ENCODE data around the gene PTPN6.
"Not testable (repeated sequence)": the region's sequence is repeated elsewhere in the genome, so short reads cannot be mapped to it uniquely, and the experiment has no call there.

Gene PTPN6

DNA sequence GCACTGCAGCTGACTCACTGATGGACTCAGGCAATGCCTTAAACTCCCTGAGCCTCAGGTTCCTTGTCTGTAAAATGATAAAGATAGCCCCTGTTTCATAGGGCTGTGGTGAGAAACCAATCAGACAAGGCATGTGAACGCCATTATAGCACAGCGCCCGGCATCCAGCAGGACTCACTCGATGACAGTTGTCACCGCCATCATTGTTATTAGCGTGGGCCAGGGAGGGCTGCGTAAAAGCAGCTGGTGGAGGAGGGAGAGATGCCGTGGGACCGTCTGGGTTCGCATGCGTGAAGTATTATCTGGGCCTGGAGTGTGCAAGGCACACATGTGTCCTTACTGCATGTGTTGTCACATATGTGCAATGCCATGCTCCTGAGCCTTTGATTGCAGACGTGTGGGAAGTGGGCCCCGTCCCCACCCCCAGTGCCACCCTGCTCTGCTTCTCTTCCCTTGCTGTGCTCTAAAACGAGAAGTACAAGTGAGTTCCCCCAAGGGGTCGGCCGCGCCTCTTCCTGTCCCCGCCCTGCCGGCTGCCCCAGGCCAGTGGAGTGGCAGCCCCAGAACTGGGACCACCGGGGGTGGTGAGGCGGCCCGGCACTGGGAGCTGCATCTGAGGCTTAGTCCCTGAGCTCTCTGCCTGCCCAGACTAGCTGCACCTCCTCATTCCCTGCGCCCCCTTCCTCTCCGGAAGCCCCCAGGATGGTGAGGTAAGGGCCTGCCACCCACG is at the start of gene PTPN6:
PTPN6 (plus strand) TSS at position 546 of the 730 bp plus-strand sequence; CDS start at position 703, 157 bp downstream.
- no peak within 1 kb of the TSS for H3K4me3 ChIP-seq (ENCODE audit: low read depth, low read length)
- TF ChIP-seq, protein P1, sequence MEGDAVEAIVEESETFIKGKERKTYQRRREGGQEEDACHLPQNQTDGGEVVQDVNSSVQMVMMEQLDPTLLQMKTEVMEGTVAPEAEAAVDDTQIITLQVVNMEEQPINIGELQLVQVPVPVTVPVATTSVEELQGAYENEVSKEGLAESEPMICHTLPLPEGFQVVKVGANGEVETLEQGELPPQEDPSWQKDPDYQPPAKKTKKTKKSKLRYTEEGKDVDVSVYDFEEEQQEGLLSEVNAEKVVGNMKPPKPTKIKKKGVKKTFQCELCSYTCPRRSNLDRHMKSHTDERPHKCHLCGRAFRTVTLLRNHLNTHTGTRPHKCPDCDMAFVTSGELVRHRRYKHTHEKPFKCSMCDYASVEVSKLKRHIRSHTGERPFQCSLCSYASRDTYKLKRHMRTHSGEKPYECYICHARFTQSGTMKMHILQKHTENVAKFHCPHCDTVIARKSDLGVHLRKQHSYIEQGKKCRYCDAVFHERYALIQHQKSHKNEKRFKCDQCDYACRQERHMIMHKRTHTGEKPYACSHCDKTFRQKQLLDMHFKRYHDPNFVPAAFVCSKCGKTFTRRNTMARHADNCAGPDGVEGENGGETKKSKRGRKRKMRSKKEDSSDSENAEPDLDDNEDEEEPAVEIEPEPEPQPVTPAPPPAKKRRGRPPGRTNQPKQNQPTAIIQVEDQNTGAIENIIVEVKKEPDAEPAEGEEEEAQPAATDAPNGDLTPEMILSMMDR (IDR thresholded peaks at IDR 0.05; ENCODE audit: control insufficient read depth, extremely low read depth, insufficient read depth) = no peak
- no peak for DNase-seq (ENCODE audit: low read depth)

DNA sequence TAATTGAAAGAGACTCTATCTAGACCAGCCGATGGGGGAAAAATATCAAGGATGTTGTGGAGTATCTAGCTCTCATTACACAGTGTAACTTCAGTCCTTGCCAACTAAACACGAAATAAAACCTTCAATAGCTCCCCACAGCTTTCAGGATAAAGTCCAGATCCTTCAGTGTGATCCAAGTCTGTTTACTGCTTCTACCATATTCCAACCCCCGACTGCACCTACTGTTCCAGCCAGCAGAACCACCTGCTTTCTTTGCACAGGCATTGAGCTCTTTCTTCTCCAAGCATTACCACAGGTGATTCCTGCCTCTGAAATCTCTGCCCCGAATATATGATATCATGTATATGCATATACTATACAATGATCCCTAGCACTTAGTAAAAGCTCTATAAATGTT is 48.7 kb upstream of the PTPN6 start:
- DNase-seq (ENCODE audit: low read depth) = no peak
- H3K4me3 ChIP-seq (ENCODE audit: low read depth, low read length) = no peak overlapping the region
- TF ChIP-seq, protein P1 (IDR thresholded peaks at IDR 0.05; ENCODE audit: control insufficient read depth, extremely low read depth, insufficient read depth) = no peak

DNA sequence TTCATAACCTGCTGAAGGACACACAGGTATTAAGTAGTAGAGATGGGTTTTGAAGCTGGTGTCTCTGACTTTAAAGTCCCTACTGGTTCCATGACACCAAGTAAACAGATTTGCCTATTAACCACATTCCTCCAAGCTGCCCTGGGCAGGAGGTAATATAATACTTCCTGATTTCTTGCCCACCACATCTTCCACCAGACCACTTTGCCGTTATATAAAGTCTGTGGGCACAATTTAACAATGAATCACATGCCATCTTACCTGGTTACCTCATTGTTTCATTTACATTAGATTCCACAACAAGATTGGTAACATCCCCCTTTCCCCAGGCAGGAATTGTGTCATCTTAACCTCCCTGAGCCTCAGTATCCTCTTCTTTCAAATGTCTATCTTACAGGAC is 47.4 kb upstream of the PTPN6 start:
- no peak for DNase-seq (ENCODE audit: low read depth)
- H3K4me3 ChIP-seq (ENCODE audit: low read depth, low read length) = no peak overlapping the region
- TF ChIP-seq, protein P1 (IDR thresholded peaks at IDR 0.05; ENCODE audit: control insufficient read depth, extremely low read depth, insufficient read depth) = no peak

DNA sequence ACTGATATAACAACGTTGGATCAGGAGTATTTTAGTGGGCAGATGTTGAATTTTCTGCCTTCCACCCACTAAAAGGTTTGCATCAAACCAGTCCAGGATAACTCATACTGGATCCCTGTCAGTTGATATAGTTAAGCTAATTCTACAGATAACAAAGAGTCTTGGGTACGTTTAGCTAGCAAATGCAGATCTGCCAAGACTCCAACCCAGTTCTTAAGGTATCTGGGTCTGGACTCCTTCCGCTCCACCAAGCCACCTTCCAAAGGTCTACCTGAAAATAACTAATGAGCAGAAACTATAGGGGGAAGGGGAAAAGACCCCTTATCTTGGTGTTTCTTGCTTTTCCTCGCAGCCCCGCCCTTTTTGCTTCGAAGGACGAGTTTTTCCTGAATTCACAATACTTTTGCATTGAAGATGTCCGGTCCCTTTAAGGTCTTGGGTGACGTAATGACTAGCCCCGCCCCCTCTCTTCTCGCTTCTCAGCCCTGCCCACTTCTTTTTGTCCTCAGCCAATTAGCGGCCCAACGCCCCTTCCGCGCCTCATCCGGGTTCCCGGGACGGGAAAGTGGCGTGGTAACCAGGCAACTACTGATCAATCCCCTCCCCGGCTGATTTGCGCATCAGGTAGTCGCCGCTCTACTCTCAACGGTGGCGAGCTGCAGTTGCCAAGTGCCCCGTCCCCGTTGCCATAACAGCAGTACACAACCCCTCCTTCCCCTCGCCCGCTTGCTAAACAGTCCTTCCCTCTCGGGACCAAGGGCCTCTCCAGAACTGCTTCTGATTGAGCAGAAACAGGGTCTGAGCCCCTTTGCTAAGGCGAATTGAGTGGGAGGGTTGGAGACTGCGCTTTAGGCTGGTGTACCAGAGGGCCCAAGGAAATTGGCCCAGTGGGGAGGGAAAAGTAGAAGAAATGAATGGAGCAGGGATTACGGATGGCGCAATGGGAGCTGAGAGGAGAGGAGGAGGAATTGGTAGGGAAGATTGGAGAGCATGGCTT is 46.6 kb upstream of the PTPN6 start, which contains the start of gene LRRC23:
LRRC23 (plus strand) TSS at position 543 of the 997 bp plus-strand sequence. CDS start 812 bp downstream, outside the sequence.
- TF ChIP-seq, protein P1 (IDR thresholded peaks at IDR 0.05; ENCODE audit: control insufficient read depth, extremely low read depth, insufficient read depth) = no peak
- peak within 1 kb of the TSS; percentile 69 for H3K4me3 ChIP-seq (ENCODE audit: low read depth, low read length)
- peak; percentile 87 for DNase-seq (ENCODE audit: low read depth)

DNA sequence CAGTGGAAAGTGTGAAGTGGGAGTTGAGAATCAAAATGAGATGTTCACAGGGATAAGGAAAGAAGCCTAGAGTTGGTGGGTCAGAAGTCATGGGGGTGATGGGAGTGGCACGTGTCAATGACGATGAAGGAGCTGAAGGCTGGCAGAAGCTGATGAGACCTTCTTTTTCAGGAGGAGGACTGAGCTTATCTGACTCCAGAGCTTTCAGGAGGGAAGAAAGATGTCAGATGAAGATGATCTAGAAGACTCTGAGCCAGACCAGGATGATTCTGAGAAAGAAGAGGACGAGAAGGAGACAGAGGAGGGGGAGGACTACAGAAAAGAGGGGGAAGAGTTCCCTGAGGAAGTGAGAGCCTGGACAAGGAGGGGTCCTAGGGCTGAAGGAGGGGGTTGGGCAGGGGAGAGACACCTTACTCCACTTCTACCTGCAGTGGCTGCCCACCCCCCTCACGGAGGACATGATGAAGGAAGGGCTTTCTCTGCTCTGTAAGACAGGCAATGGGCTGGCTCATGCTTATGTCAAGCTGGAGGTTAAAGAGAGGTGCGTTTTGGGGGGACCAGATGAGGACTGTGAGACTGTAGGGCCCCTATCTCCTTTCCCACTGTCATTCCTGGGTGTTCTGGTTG is 45.6 kb upstream of the PTPN6 start:
- TF ChIP-seq, protein P1 (IDR thresholded peaks at IDR 0.05; ENCODE audit: control insufficient read depth, extremely low read depth, insufficient read depth) = no peak
- H3K4me3 ChIP-seq (ENCODE audit: low read depth, low read length) = peak overlapping the region; percentile 69
- DNase-seq (ENCODE audit: low read depth) = no peak

DNA sequence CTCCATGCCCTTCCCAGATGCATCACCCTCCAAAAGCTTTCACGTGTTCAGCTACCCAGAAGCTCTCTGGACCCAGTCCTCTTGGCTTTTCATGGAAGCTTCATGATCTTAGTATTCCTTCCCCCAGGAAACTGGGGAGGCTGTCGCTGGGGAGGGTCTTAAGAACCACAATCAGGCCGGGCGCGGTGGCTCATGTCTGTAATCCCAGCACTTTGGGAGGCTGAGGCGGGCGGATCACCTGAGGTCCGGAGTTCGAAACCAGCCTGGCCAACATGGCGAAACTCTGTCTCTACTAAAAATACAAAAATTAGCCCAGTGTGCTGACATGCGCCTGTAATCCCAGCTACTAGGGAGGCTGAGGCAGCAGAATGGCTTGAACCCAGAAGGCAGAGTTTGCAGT is 43.0 kb upstream of the PTPN6 start:
- H3K4me3 ChIP-seq (ENCODE audit: low read depth, low read length); DNase-seq (ENCODE audit: low read depth): not testable (repeated sequence)

Measured in LNCaP clone FGC (cell line).